Uterus (tissue), 2 donors: Measurements from ENCODE around the gene UGT1A3.

ENCODE experiments used
- POLR2A ChIP-seq, 2 donors: fragments of 450-650 bp; IDR thresholded peaks; one replicate each; pipeline ENCODE4 v1.6.1; 2016; ENCODE audit warnings: antibody characterized with exemption in 2 of 2, mild to moderate bottlenecking in 1 of 2, moderate library complexity in 1 of 2
- TF ChIP-seq, protein P1 (sequence below), 4 experiments: fragments of 200-600 bp in 2 of 4; fragments of 450-650 bp in 2 of 4; sonication (generic) in 2 of 4; IDR thresholded peaks; one replicate each; pipeline ENCODE4 v1.5.1; 2016 to 2019; ENCODE audit warnings: antibody characterized with exemption in 4 of 4, mild to moderate bottlenecking in 2 of 4, moderate library complexity in 1 of 4

DNA sequence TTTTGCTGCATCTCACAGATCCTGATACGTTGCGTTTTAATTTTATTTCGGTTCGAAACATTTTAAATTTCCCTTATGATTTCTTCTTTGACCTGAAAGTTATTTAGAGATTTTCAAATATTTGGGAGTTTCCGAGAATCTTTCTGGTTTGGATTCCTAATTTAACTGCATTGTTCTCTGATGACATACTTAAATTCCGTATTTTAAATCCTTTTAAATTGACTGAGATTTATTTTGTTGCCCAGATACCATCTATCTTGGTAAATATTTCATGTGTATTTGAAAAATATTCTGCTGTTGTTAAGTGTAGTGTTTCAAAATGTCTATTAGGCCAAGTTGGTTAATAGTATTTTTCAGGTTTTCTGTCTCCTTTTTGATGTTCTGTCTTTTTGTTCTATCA, 87.0 kb downstream of the UGT1A3 start:
- no peak for TF ChIP-seq POLR2A (IDR thresholded peaks at IDR 0.05)
- TF ChIP-seq, protein P1, sequence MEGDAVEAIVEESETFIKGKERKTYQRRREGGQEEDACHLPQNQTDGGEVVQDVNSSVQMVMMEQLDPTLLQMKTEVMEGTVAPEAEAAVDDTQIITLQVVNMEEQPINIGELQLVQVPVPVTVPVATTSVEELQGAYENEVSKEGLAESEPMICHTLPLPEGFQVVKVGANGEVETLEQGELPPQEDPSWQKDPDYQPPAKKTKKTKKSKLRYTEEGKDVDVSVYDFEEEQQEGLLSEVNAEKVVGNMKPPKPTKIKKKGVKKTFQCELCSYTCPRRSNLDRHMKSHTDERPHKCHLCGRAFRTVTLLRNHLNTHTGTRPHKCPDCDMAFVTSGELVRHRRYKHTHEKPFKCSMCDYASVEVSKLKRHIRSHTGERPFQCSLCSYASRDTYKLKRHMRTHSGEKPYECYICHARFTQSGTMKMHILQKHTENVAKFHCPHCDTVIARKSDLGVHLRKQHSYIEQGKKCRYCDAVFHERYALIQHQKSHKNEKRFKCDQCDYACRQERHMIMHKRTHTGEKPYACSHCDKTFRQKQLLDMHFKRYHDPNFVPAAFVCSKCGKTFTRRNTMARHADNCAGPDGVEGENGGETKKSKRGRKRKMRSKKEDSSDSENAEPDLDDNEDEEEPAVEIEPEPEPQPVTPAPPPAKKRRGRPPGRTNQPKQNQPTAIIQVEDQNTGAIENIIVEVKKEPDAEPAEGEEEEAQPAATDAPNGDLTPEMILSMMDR (IDR thresholded peaks at IDR 0.05), result no peak
